WI38 (cell line): ENCODE results near the gene LDB2.

ENCODE experiments used
- H3K4me3 ChIP-seq: 2 replicates; pipeline ENCODE4 v1.5.1; 2011; ENCODE audit warnings: low read depth, mild to moderate bottlenecking, control low read depth, low read length
- TF ChIP-seq, protein P1 (sequence below): IDR thresholded peaks from 2 replicates; pipeline ENCODE4 v1.5.1; 2012; ENCODE audit warnings: low read depth, mild to moderate bottlenecking, control low read depth, low read length

LDB2 gene

DNA sequence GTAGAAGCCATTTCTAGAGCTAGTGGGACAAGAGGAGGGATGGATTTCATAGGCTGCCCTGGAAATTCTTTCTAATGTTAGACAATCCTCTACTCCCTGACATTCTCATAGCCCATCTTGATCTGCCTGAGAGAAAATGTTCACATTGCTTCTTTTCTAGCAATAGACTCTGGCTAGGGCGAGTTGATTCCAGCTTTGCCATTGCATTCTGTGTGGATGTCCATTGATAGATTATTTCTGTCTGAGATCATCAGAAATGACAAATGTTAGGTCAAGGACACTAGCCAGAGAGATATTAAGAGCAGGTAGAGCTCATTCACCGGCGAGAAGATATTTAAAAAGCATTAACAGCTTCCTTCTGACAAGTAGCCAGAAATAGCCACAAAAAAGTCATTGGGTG is 184.7 kb downstream of the LDB2 start:
- TF ChIP-seq, protein P1, sequence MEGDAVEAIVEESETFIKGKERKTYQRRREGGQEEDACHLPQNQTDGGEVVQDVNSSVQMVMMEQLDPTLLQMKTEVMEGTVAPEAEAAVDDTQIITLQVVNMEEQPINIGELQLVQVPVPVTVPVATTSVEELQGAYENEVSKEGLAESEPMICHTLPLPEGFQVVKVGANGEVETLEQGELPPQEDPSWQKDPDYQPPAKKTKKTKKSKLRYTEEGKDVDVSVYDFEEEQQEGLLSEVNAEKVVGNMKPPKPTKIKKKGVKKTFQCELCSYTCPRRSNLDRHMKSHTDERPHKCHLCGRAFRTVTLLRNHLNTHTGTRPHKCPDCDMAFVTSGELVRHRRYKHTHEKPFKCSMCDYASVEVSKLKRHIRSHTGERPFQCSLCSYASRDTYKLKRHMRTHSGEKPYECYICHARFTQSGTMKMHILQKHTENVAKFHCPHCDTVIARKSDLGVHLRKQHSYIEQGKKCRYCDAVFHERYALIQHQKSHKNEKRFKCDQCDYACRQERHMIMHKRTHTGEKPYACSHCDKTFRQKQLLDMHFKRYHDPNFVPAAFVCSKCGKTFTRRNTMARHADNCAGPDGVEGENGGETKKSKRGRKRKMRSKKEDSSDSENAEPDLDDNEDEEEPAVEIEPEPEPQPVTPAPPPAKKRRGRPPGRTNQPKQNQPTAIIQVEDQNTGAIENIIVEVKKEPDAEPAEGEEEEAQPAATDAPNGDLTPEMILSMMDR = no peak
- H3K4me3 ChIP-seq = no peak overlapping the region

DNA sequence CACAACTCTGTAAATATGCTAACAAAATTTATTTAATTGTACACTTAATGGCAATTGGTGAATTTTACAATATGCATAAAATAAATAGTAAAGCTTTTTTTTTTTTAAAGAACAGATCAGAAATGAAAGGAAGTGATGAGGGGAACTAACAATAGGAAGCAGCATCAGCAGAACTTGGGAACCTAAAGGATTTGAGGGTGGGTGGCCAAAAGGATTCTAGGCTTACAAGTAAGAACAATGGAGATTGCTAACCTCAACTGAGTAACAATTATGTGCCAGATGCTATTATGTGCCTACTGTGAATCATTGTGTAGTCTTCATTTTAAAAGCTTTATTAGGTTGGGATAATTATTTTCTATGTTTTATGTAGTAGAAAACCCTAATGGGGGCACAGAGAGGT is 185.2 kb downstream of the LDB2 start:
- H3K4me3 ChIP-seq = no peak overlapping the region
- TF ChIP-seq, protein P1 = no peak

DNA sequence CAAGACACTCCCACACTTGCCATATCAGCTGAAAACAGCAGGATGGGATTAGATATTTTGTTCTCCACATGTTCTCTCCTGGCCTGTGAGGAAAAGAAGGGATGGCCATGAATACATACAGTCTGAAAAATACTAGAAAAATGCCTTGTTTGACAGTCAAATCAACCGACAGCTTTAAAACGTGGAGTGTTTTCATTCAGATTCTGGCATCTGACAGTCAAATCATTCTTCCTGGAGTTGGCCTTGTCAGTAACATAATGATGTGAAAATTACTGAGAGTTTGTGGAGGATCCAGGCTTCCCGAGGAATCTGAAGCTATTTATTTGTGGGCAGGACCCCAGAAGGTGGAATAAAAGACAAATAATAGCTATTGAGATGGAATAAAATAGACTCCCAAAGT is 188.2 kb downstream of the LDB2 start:
- TF ChIP-seq, protein P1 = no peak
- no peak overlapping the region for H3K4me3 ChIP-seq

DNA sequence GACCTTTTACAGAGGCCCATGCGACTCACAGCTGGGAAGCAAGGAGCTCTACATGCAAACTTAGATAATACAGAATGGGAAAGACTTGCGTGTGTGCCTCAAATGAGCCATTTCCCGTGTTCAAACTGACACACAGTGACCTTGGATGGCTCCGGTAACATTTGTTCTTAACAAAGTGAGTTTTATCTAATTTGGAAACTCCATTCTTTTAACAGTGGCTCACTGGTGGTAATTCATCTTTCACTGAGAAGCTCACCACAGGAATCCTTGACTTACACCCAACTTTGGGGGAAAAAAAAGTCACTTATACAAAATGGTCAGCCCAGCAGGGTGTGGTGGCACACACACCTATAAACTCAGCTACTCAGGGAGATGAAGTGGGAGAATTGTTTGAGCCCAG is 190.6 kb downstream of the LDB2 start:
- H3K4me3 ChIP-seq = no peak overlapping the region
- TF ChIP-seq, protein P1 = no peak

DNA sequence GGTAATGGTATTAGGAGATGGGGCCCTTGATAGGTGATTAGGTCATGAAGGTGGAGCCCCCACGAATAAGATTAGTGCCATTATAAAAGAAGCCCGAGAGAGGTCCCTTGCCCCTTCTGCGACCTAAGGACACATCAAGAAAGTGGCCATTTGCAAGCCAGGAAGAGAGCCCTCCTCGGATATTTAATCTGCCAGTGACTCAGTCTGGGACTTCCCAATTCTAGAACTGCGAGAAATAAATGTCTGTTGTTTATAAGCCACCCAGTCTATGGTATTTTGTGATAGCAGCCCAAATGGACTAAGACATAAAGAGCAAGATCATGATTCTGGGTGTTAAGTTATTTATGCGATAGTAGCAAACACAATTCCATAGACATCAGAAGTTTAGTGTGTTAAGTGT is 192.2 kb downstream of the LDB2 start:
- TF ChIP-seq, protein P1 = no peak
- H3K4me3 ChIP-seq = no peak overlapping the region

DNA sequence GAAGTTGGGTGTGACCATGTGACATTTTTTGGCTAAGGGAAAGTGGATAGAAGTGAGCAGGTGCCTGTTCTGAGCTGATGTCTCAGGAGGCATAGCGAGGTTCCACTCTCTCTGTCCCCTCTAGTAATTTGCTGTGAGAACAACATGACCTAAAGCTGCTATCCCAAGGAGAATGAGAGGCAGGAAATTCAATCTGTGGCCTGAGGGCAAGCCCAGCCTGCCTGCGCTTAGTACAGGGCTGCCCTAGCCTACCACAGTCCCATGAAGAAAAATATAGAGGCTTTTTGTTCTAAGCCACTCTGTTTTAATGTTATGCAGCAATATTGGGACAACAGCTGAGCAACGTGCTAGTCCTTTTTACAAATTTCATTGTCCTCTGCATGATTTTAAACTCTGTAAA is 193.1 kb downstream of the LDB2 start:
- TF ChIP-seq, protein P1 = no peak
- no peak overlapping the region for H3K4me3 ChIP-seq

DNA sequence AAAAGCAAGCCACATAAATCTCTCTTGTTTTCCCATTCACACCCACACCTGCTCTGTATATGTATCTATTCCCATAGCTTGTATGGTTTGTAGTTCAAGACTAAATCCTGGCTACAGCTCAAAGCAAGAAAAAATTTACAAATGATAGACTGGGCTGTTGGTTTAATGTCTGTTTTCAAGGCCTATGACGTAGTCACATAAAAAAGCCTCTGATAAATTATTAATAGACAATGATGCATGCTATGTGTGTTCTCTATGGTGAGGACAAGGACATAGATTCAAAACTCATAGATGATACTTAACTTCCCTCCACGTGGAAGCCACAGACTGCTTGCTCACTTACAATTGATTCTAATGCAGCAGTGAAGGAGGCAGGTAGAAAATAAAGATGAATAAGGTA is 194.0 kb downstream of the LDB2 start:
- TF ChIP-seq, protein P1 = no peak
- H3K4me3 ChIP-seq = no peak overlapping the region
